Fibroblast of skin of left quadriceps (primary cell): ENCODE measurements around the gene CHRM1.

Experiments used
- DNase-seq, 2 experiments: peaks; one replicate each; pipeline ENCODE4 v3.0.0-alpha.2; 2013; ENCODE audit warnings: low read depth in 2 of 2

The CHRM1 gene

GRCh38 chr11:62905296-62905695 lies 15.9 kb downstream of the CHRM1 start:
- DNase-seq: no peak

GRCh38 chr11:62902932-62903331 lies 18.2 kb downstream of the CHRM1 start:
- no peak for DNase-seq

GRCh38 chr11:62898027-62898426 lies 23.1 kb downstream of the CHRM1 start:
- DNase-seq: no peak

GRCh38 chr11:62897311-62897710 lies 23.9 kb downstream of the CHRM1 start:
- no peak for DNase-seq

GRCh38 chr11:62896049-62896448 lies 25.1 kb downstream of the CHRM1 start:
- no peak for DNase-seq

- no peak for DNase-seq
Observed at GRCh38 chr11:62895501-62895900, 25.7 kb downstream of the CHRM1 start.

GRCh38 chr11:62892077-62892922 lies 28.9 kb downstream of the CHRM1 start:
- no peak for DNase-seq

GRCh38 chr11:62889484-62890437 lies 31.4 kb downstream of the CHRM1 start:
- peak in 1 of 2 experiments; percentile 18 for DNase-seq

GRCh38 chr11:62889126-62889483 lies 32.1 kb downstream of the CHRM1 start:
- DNase-seq: no peak

GRCh38 chr11:62888406-62888805 lies 32.8 kb downstream of the CHRM1 start:
- DNase-seq: no peak

GRCh38 chr11:62885137-62885750 lies 35.9 kb downstream of the CHRM1 start:
- no peak for DNase-seq

GRCh38 chr11:62883673-62884072 lies 37.5 kb downstream of the CHRM1 start:
- DNase-seq: no peak

- DNase-seq: no peak
Observed at GRCh38 chr11:62882788-62883501, 38.2 kb downstream of the CHRM1 start.

GRCh38 chr11:62882431-62882749 lies 38.8 kb downstream of the CHRM1 start:
- no peak for DNase-seq

- DNase-seq: peak; percentile 97
Observed at GRCh38 chr11:62881579-62882430, 39.4 kb downstream of the CHRM1 start.

GRCh38 chr11:62880803-62881578 lies 40.2 kb downstream of the CHRM1 start, which contains the start of gene SLC3A2:
SLC3A2 (plus strand) TSS chr11:62880896; CDS start chr11:62881024, 128 bp downstream.
- DNase-seq: peak; percentile 68 to 73

- peak; percentile 29 to 34 for DNase-seq
Observed at GRCh38 chr11:62880231-62880802, 40.8 kb downstream of the CHRM1 start.

- DNase-seq: no peak
Observed at GRCh38 chr11:62879235-62879978, 41.8 kb downstream of the CHRM1 start.

- no peak for DNase-seq
Observed at GRCh38 chr11:62876712-62877111, 44.5 kb downstream of the CHRM1 start.
